Body of pancreas (tissue), 4 donors: Measurements from ENCODE around the gene RYR3. TPM values are rescaled to one million over a fixed set of nuclear protein-coding genes. Genes with fewer than 3 reads are reported as not detected.

Experiments
- ATAC-seq: fragments of 150-250 bp; one replicate; pipeline ENCODE4 v1.9.1; 2016
- DNase-seq, 4 donors: peaks; one replicate each; pipeline ENCODE4 v3.0.0-alpha.2; 2019
- H3K27ac ChIP-seq, 4 donors: fragments of 200-600 bp; sonication (generic); 1 replicate in 3 of 4; 2 replicates in 1 of 4; pipeline versions ENCODE4 v1.5.1 to v1.6.1; 2016 to 2019; ENCODE audit warnings: mild to moderate bottlenecking in 1 of 4, mixed read lengths in 1 of 4, moderate library complexity in 1 of 4
- H3K27me3 ChIP-seq, 2 donors: fragments of 200-600 bp; sonication (generic); one replicate each; pipeline ENCODE4 v1.6.0; 2016; ENCODE audit warnings: mild to moderate bottlenecking in 1 of 2
- H3K36me3 ChIP-seq, 2 donors: fragments of 200-600 bp; sonication (generic); replicated peaks in 1 of 2; 2 replicates each; pipeline ENCODE4 v1.5.1; 2016; ENCODE audit warnings: low read depth in 2 of 2; ENCODE audit not compliant: insufficient read depth in 1 of 2
- H3K4me1 ChIP-seq: fragments of 200-600 bp; sonication (generic); one replicate; pipeline ENCODE4 v1.6.0; 2016
- H3K4me3 ChIP-seq, 2 donors: fragments of 200-600 bp; sonication (generic); 1 replicate in 1 of 2; 2 replicates in 1 of 2; pipeline ENCODE4 v1.5.1; 2016 to 2019
- H3K9me3 ChIP-seq, 3 donors: fragments of 200-600 bp; sonication (generic); 1 replicate in 2 of 3; 2 replicates in 1 of 3; pipeline ENCODE4 v1.5.1; 2016
- POLR2A ChIP-seq, 3 donors: fragments of 450-650 bp; IDR thresholded peaks; one replicate each; pipeline ENCODE4 v1.6.1; 2016; ENCODE audit warnings: antibody characterized with exemption in 3 of 3, mild to moderate bottlenecking in 2 of 3
- WGBS, 2 donors: methylation state at CpG; one replicate each; pipeline ENCODE4 v1.1.5; 2017; 5-methylcytosine and 5-hydroxymethylcytosine counted together
- intact Hi-C: fragments of 100-400 bp; cut with DNase I; formaldehyde crosslinking; loops from one replicate; pipeline ENCODE4 v1.15.1; 2023
- total RNA-seq, 2 donors: library from RNA; depleted of rRNA; stranded (reverse); fragments of >200 nt; gene quantifications; one replicate each; pipeline ENCODE4 v1.1.0, GENCODE V29; 2016
- TF ChIP-seq, protein P1 (sequence below), 7 experiments: fragments of 450-650 bp in 4 of 7; fragments of 200-600 bp in 3 of 7; sonication (generic) in 3 of 7; IDR thresholded peaks; one replicate each; pipeline ENCODE4 v1.5.1; 2016 to 2019; ENCODE audit warnings: antibody characterized with exemption in 7 of 7

The RYR3 gene
- total RNA-seq, 2 donors from 2014 or later: 0.26 to 0.66 TPM

DNA sequence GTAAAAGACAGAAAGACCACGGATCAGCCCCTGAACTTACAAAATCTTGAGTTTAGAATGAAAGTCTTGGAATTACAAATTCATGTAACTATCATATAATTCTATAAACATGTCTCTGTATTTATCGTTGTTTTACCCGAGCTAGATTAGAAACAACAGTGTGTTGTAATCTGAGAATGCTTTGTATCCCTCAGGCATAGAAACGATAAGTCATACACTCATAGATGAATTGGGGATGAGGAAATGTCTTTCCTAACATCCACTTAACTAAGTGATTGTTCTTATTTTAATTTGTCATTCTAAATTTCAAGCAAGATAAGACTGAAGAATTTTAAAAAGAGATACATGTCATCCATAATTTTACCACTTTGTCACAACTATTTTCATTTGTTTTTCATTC, 165.3 kb downstream of the RYR3 start:
- Histone ChIP-seq H3K27me3 (no peaks in the 10 kb centered on the region), H3K36me3 (no peaks in the 10 kb centered on the region), H3K4me1 (no peaks in the 10 kb centered on the region), H3K4me3 (no peak overlapping the region), H3K27ac (no peak overlapping the region), H3K9me3 (no peaks in the 10 kb centered on the region)
- intact Hi-C loops: no loop called here
- no peak for DNase-seq
- TF ChIP-seq POLR2A (IDR thresholded peaks at IDR 0.05): no peak
- TF ChIP-seq, protein P1, sequence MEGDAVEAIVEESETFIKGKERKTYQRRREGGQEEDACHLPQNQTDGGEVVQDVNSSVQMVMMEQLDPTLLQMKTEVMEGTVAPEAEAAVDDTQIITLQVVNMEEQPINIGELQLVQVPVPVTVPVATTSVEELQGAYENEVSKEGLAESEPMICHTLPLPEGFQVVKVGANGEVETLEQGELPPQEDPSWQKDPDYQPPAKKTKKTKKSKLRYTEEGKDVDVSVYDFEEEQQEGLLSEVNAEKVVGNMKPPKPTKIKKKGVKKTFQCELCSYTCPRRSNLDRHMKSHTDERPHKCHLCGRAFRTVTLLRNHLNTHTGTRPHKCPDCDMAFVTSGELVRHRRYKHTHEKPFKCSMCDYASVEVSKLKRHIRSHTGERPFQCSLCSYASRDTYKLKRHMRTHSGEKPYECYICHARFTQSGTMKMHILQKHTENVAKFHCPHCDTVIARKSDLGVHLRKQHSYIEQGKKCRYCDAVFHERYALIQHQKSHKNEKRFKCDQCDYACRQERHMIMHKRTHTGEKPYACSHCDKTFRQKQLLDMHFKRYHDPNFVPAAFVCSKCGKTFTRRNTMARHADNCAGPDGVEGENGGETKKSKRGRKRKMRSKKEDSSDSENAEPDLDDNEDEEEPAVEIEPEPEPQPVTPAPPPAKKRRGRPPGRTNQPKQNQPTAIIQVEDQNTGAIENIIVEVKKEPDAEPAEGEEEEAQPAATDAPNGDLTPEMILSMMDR (IDR thresholded peaks at IDR 0.05): no peak
- ATAC-seq: no peak
- 65 to 74% methylated on average over 4 of the region's 4 CpGs for WGBS, 2 donors

DNA sequence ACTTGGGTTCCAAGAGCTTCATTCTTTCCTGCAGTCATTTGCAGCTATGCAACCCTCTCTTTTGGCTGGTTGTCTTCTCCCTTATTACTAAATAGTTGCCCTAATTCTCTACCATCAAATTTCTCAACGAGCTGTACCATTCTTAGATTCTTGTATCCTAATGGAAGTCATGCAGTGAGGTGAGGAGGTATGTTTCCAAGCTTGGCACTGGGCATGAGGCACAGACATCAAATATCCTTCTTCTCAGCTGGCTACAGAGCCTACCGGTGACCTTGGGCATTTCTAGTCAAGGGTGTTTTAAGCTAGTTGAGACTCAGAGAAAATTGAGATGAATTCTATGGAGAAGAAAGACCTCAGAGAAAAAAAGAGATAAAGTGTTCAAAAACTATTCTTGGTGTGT, 166.1 kb downstream of the RYR3 start:
- intact Hi-C loops: no loop called here
- Histone ChIP-seq H3K9me3 (no peaks in the 10 kb centered on the region), H3K36me3 (no peaks in the 10 kb centered on the region), H3K27ac (no peak overlapping the region), H3K4me1 (no peaks in the 10 kb centered on the region), H3K27me3 (no peaks in the 10 kb centered on the region), H3K4me3 (no peak overlapping the region)
- 66 to 75% methylated on average over 2 of the region's 2 CpGs for WGBS, 2 donors
- ATAC-seq (no peak), DNase-seq (no peak)
- TF ChIP-seq, protein P1 (IDR thresholded peaks at IDR 0.05): no peak
- TF ChIP-seq POLR2A (IDR thresholded peaks at IDR 0.05): no peak

DNA sequence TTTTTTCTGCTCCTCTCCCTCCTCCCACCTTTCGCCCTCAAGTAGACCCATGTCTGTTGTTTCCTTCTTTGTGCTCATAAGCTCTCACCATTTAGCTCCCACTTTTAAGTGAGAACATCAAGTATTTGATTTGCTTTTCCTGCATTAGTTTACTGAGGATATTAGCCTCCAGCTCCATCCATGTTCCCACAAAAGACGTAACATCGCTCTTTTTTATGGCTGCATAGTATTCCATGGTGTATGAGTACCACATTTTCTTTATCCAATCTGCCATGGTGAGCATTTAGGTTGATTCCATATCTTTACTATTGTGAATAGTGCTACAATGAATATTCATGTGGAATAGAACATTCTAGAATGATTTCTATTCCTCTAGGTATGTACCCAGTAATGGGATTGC, 178.6 kb downstream of the RYR3 start:
- Histone ChIP-seq H3K36me3 (no peaks in the 10 kb centered on the region), H3K9me3 (no peaks in the 10 kb centered on the region), H3K27ac (no peak overlapping the region), H3K4me3 (no peak overlapping the region), H3K27me3 (no peaks in the 10 kb centered on the region), H3K4me1 (no peaks in the 10 kb centered on the region)
- WGBS, 2 donors: 82 to 90% methylated on average over 3 of the region's 3 CpGs
- ATAC-seq: no peak
- intact Hi-C loops: no loop called here
- DNase-seq: no peak
- no peak for TF ChIP-seq POLR2A (IDR thresholded peaks at IDR 0.05)
- TF ChIP-seq, protein P1 (IDR thresholded peaks at IDR 0.05): no peak

DNA sequence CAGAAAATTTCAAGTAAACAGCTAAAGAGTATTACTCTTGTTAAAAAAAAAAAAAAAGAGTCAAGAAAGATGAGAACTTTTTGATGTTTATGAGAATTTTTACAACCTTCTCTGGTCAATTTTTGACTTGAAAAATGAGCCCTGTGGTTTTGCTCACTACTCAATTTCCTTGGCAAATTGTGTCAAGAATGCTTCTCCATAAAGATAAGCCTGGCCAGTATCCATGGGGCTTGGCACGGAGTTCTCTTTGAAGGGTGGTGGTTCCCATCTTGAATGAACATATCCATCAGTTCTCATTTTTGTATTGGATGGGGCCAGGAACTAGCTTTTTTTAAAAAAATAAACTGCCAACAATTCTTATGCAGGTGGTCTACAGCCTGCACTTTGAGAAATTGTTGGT, 179.9 kb downstream of the RYR3 start:
- ATAC-seq (no peak), DNase-seq (no peak)
- Histone ChIP-seq H3K27me3 (no peaks in the 10 kb centered on the region), H3K36me3 (no peaks in the 10 kb centered on the region), H3K4me3 (no peak overlapping the region), H3K4me1 (no peaks in the 10 kb centered on the region), H3K9me3 (no peaks in the 10 kb centered on the region), H3K27ac (no peak overlapping the region)
- intact Hi-C loops: no loop called here
- TF ChIP-seq POLR2A (IDR thresholded peaks at IDR 0.05): no peak
- TF ChIP-seq, protein P1 (IDR thresholded peaks at IDR 0.05): no peak
- 70 to 94% methylated on average over 1 of the region's 1 CpG for WGBS, 2 donors

DNA sequence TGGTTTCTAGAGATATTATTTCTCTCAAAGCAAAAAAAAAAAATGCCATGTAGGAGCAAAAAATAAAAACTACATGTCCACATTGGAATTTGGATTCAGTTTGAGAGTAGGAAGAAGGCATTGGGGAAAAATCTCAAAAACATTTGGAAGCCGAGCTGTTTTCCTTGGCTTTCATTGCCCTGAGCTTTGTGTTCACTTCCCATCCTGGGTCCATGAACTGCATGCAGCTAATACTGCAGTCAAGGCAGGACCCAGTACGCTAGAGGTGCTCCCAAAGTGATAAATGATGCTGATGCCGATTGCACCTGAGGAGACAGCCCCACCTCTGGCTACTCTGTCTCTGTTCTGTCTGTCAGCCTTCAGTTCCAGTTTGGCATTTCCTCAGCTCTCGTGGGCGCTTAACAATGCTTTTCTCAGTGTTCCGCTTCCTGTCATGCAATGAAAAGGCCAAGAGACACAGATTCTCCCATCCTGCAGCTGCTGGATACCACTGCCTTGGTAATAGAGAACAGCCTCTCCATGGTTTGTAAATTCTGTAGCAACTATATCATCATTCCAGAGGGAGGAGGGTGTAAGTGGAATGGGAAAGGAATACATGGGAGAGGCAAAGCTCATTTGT, 181.8 kb downstream of the RYR3 start:
- intact Hi-C loops: no loop called here
- Histone ChIP-seq H3K27me3 (no peaks in the 10 kb centered on the region), H3K36me3 (no peaks in the 10 kb centered on the region), H3K4me3 (no peak overlapping the region), H3K4me1 (no peaks in the 10 kb centered on the region), H3K27ac (no peak overlapping the region), H3K9me3 (no peaks in the 10 kb centered on the region)
- DNase-seq (no peak), ATAC-seq (no peak)
- WGBS, 2 donors: 44 to 47% methylated on average over 6 of the region's 6 CpGs
- no peak for TF ChIP-seq POLR2A (IDR thresholded peaks at IDR 0.05)
- TF ChIP-seq, protein P1 (IDR thresholded peaks at IDR 0.05): no peak
